Adrenal gland (tissue), 12 donors: Measurements from ENCODE around the gene SULT2B1. TPM values are rescaled to one million over a fixed set of nuclear protein-coding genes. Genes with fewer than 3 reads are reported as not detected.

Experiments used
- DNase-seq, 7 donors: peaks; one replicate each; pipeline ENCODE4 v3.0.0-alpha.2; 2019 to 2020
- H3K27ac ChIP-seq, 5 donors: fragments of 200-600 bp; sonication (generic) in 4 of 5; 1 replicate in 3 of 5; 2 replicates in 2 of 5; pipeline versions ENCODE4 v1.5.1 to v1.8.0; 2016 to 2020; ENCODE audit warnings: mild to moderate bottlenecking in 1 of 5
- H3K27me3 ChIP-seq: fragments of 200-600 bp; 2 replicates; pipeline ENCODE4 v1.8.0; 2021
- H3K36me3 ChIP-seq, 2 donors: fragments of 200-600 bp; replicated peaks in 1 of 2; 1 replicate in 1 of 2; 2 replicates in 1 of 2; pipeline versions ENCODE4 v1.5.1 to v1.8.0; 2018 to 2022
- H3K4me1 ChIP-seq, 2 donors: fragments of 200-600 bp; replicated peaks in 1 of 2; 1 replicate in 1 of 2; 2 replicates in 1 of 2; pipeline versions ENCODE4 v1.5.1 to v1.8.0; 2018 to 2021
- H3K4me3 ChIP-seq, 4 donors: fragments of 200-600 bp; sonication (generic) in 3 of 4; one replicate each; pipeline ENCODE4 v1.5.1; 2016 to 2018
- H3K9me3 ChIP-seq, 3 donors: fragments of 200-600 bp; sonication (generic) in 1 of 3; replicated peaks in 1 of 3; 1 replicate in 2 of 3; 2 replicates in 1 of 3; pipeline versions ENCODE4 v1.5.1 to v1.8.0; 2016 to 2021
- POLR2A ChIP-seq, 2 donors: fragments of 450-650 bp; IDR thresholded peaks; one replicate each; pipeline ENCODE4 v1.6.1; 2017; ENCODE audit warnings: antibody characterized with exemption in 2 of 2, mild to moderate bottlenecking in 2 of 2, moderate library complexity in 1 of 2
- WGBS, 4 donors: extraction: QIAGEN DNeasy Blood & Tissue Kit in 2 of 4; methylation state at CpG; one replicate each; pipeline versions ENCODE4 v1.1.5 to v1.1.7; 2013 to 2017; 5-methylcytosine and 5-hydroxymethylcytosine counted together
- intact Hi-C, 2 donors: fragments of 100-400 bp; cut with DNase I; formaldehyde crosslinking; loops; one replicate each; pipeline versions ENCODE4 v1.14.1 to v1.15.0; 2022 to 2023
- polyA plus RNA-seq, 3 donors: library from polyadenylated mRNA; stranded (reverse); fragments of 200-250 nt in 2 of 3; fragments of 350-450 nt in 1 of 3; fragmentation: Illumina TruSeq in 1 of 3; extraction: RNeasy Lipid Tissue Mini Kit (QIAGEN cat#74804) in 1 of 3; gene quantifications; one replicate each; pipeline ENCODE4 v1.2.3, GENCODE V29; 2013 to 2014
- total RNA-seq, 9 donors: library from RNA; depleted of rRNA in 4 of 9; stranded (reverse); fragments of >200 nt in 4 of 9; fragments of 120-200 nt in 1 of 9; fragmentation: NEBNext Ultra II Directional in 1 of 9; extraction: Animal tissue kit (Norgen Biotek cat#: 25700) in 1 of 9; gene quantifications; one replicate each; pipeline versions ENCODE4 v1.1.0 to v1.2.4, GENCODE V29; 2013 to 2023
- TF ChIP-seq, protein P1 (sequence below), 6 experiments: fragments of 450-650 bp in 4 of 6; fragments of 200-600 bp in 2 of 6; sonication (generic) in 1 of 6; IDR thresholded peaks; 1 replicate in 5 of 6; 2 replicates in 1 of 6; pipeline versions ENCODE4 v1.5.1 to v1.8.0; 2016 to 2021; ENCODE audit warnings: antibody characterized with exemption in 6 of 6, mild to moderate bottlenecking in 2 of 6, moderate library complexity in 1 of 6
- donor health status: healthy with polysubstance abuse.
- donor health status: Bipolar disorder and iron deficiency.
- donor health status: DM: yes; HTN: yes; CAD: no.
- donor health status: DM: no; HTN: no; CAD: no.
- donor health status: DM: no; HTN: no; CAD: no.
- donor health status: DM: yes; HTN: yes; CAD: no.

Gene SULT2B1
- total and polyA plus RNA-seq, 12 donors = 0.22 to 1.4 (median 0.52) TPM; not detected in 3

DNA sequence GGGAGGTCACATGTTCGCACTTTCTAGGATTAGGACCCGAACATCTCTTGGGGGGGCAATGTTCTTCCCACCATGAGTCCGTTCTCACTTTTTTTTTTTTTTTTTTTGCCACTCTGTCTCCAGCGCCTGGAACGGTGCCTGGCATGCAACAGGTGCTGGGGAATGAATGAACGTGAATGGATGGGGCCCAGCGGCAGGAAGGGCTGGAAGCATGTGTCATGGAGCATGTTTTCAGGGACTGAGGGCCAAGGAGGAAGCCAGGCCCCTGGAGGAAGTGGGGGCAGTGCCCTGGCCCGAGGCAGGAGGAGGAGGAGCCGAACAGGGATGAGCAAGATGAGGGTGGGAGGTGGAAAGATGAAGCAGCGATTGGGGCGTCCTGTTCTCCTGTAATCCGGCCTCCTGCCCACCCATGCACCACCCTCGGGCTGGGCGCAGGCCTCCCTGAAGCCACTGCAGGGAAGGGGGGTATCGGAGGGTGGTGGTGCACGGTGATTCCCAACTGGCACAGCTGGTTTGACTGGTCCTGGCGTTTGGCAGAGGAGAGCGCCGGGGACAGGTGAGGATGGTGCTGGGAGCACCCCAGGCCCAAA, 8.8 kb upstream of the SULT2B1 start:
- DNase-seq = no peak
- no peak overlapping the region for H3K4me3 ChIP-seq
- intact Hi-C loops = no loop called here
- no peaks in the 10 kb centered on the region for H3K27me3 ChIP-seq
- H3K36me3 ChIP-seq = no peaks in the 10 kb centered on the region
- 42 to 45% (median 44%) methylated on average over 19 of the region's 19 CpGs for WGBS, 4 donors
- no peak for TF ChIP-seq POLR2A (IDR thresholded peaks at IDR 0.05)
- TF ChIP-seq, protein P1, sequence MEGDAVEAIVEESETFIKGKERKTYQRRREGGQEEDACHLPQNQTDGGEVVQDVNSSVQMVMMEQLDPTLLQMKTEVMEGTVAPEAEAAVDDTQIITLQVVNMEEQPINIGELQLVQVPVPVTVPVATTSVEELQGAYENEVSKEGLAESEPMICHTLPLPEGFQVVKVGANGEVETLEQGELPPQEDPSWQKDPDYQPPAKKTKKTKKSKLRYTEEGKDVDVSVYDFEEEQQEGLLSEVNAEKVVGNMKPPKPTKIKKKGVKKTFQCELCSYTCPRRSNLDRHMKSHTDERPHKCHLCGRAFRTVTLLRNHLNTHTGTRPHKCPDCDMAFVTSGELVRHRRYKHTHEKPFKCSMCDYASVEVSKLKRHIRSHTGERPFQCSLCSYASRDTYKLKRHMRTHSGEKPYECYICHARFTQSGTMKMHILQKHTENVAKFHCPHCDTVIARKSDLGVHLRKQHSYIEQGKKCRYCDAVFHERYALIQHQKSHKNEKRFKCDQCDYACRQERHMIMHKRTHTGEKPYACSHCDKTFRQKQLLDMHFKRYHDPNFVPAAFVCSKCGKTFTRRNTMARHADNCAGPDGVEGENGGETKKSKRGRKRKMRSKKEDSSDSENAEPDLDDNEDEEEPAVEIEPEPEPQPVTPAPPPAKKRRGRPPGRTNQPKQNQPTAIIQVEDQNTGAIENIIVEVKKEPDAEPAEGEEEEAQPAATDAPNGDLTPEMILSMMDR (IDR thresholded peaks at IDR 0.05) = no peak
- H3K9me3 ChIP-seq = no peaks in the 10 kb centered on the region
- H3K27ac ChIP-seq = no peak overlapping the region
- no peaks in the 10 kb centered on the region for H3K4me1 ChIP-seq

DNA sequence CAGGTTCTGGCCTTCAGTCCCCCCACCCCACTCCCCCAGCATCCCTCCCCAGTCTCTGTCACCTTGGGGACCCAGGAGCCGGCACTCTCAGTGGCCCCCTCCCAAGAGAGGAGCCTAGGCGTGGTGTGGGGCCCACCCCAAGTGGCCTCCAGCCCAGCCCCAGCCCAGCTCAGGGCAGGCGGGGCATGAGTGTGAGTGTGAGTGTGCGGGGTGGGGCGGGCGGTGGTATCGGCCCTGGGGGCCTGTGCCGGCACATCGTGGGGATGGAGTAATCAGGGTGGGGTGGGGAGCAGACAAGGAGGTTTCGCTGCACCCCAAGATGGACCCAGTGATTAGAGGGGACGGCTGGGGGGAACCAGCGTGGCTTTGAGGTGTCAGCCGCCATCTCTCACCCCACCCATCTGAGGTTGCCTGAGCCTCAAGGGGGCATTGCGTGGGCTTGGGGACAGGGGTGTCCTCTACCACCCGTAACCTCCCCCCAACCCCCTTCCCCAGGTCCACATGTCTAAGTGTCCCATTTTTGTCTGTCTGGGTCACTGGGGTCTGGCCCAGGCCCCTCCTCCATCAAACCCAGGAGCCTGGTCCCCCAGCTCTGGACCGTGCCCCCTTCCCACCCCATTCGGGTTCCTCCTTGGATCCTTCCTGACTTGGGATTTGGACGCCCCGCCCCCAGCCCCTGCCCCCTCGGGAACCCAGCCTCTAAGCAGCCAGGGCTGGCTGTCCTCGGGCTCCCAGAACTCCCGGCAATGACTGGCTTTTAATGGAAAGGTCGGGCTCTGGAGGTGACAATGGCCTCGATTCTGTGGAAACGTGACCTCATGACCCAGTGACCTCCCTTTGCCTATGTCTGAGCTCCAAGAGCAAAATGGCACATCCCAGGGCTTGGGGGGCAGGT, 6.9 kb upstream of the SULT2B1 start:
- no peaks in the 10 kb centered on the region for H3K9me3 ChIP-seq
- H3K4me1 ChIP-seq = no peaks in the 10 kb centered on the region
- no peaks in the 10 kb centered on the region for H3K27me3 ChIP-seq
- intact Hi-C loops = no loop called here
- no peak for DNase-seq
- TF ChIP-seq, protein P1 (IDR thresholded peaks at IDR 0.05) = no peak
- no peak for TF ChIP-seq POLR2A (IDR thresholded peaks at IDR 0.05)
- H3K4me3 ChIP-seq = no peak overlapping the region
- no peak overlapping the region for H3K27ac ChIP-seq
- no peaks in the 10 kb centered on the region for H3K36me3 ChIP-seq
- WGBS, 4 donors = 53 to 57% (median 56%) methylated on average over 7 to 25 of the region's 25 CpGs

DNA sequence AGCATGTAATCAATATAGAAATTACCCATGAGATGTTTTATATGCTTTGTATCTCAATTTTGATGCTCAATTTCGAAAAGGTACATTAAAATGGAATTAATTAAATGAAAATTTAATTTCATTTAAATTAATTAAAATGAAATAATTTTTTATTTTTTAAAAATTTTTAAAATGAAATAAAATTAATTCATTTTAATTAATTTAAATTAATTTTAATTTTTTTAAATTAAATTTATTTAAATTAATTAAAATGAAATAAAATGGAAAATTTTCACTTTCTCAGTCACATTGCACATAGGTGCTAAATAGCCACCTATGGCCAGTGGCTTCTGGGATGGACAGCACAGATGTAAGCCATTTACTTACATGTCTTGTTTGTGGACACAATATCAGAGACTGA, 4.2 kb upstream of the SULT2B1 start:
- TF ChIP-seq, protein P1 (IDR thresholded peaks at IDR 0.05) = no peak
- TF ChIP-seq POLR2A (IDR thresholded peaks at IDR 0.05) = no peak
- no peaks in the 10 kb centered on the region for H3K9me3 ChIP-seq
- DNase-seq = no peak
- H3K36me3 ChIP-seq = no peaks in the 10 kb centered on the region
- H3K4me1 ChIP-seq = no peaks in the 10 kb centered on the region
- intact Hi-C loops = no loop called here
- no peak overlapping the region for H3K4me3 ChIP-seq
- WGBS, 4 donors = 43 to 65% (median 63%) methylated on average over 1 of the region's 1 CpG
- H3K27ac ChIP-seq = no peak overlapping the region
- H3K27me3 ChIP-seq = no peaks in the 10 kb centered on the region

DNA sequence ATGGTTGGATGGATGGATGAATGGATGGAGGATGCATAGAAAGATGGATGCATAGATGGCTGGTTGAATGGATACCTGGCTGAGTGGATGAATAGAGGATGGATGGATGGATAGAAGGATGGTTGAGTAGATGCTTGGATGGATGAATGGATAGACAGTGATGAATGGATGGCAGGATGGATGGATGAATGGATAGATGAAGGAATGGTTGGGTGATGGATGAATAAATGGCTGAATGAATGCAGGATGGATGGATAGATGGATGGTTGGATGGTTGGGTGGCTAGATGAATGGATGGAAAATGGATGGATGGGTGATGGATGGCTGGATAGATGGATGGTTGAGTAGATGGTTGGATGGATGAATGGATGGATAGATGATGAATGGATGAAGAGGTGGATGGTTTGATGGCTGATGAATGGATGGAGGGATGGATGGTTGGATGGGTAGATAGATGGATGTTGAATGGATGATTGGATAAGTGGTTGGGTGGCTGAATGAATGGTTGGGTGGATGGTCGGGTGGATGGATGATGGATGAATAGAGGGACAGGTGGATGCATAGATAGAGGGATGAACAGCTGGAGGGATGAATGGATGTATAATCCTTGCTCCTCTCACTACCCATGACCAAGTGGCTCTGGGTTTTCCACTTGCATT, 3.6 kb upstream of the SULT2B1 start:
- WGBS, 4 donors = 78 to 100% (median 83%) methylated on average over 1 of the region's 1 CpG
- Histone ChIP-seq H3K4me1 (peaks cover 0 to 2% of the 10 kb centered on the region in 2 donors), H3K36me3 (no peaks in the 10 kb centered on the region), H3K27ac (no peak overlapping the region), H3K9me3 (no peaks in the 10 kb centered on the region), H3K27me3 (no peaks in the 10 kb centered on the region), H3K4me3 (no peak overlapping the region)
- intact Hi-C loops = no loop called here
- no peak for DNase-seq
- TF ChIP-seq POLR2A (IDR thresholded peaks at IDR 0.05) = no peak
- TF ChIP-seq, protein P1 (IDR thresholded peaks at IDR 0.05) = no peak
